AG04450 (cell line): ENCODE measurements around the gene BAX. TPM values are rescaled to one million over a fixed set of nuclear protein-coding genes. Genes with fewer than 3 reads are reported as not detected.

Experiments
- CTCF ChIA-PET: fragments of 300-600, 350-600 bp; formaldehyde crosslinking; extraction: SDS; loops from one replicate; lab custom pipeline; 2022; ENCODE audit warnings: antibody characterized with exemption, inconsistent platforms; lab: Charles Lee
- POLR2A ChIA-PET: fragments of 350-600 bp; formaldehyde crosslinking; extraction: SDS; loops from one replicate; lab custom pipeline; 2021; ENCODE audit warnings: antibody characterized with exemption, inconsistent platforms; lab: Yijun Ruan, JAX
- DNase-seq: peaks from one replicate; pipeline ENCODE4 v3.0.0-alpha.2; 2011; ENCODE audit warnings: low read depth, low spot score
- H3K27ac ChIP-seq: one replicate; pipeline ENCODE4 v1.5.1; 2012; ENCODE audit warnings: low read depth, low read length, control low read depth
- H3K27me3 ChIP-seq: one replicate; pipeline ENCODE4 v1.6.0; 2012; ENCODE audit warnings: low read length; ENCODE audit not compliant: control insufficient read depth, insufficient read depth
- H3K4me3 ChIP-seq: 2 replicates; pipeline ENCODE4 v1.5.1; 2011; ENCODE audit warnings: mild to moderate bottlenecking, low read depth, low read length, control low read depth
- H3K9me3 ChIP-seq: 2 replicates; pipeline ENCODE4 v1.5.1; 2012; ENCODE audit warnings: low read length; ENCODE audit not compliant: control insufficient read depth, insufficient read depth
- polyA plus RNA-seq: library from polyadenylated mRNA; depleted of rRNA; stranded (reverse); fragments of >200 nt; gene quantifications from 2 replicates; pipeline ENCODE4 v1.2.3, GENCODE V29; 2011
- TF ChIP-seq, protein P1 (sequence below): IDR thresholded peaks from 2 replicates; pipeline ENCODE4 v1.5.1; 2011; ENCODE audit warnings: low read depth, low read length, control low read depth, inconsistent platforms

BAX gene
- polyA plus RNA-seq, 1 experiment: 110 TPM

DNA sequence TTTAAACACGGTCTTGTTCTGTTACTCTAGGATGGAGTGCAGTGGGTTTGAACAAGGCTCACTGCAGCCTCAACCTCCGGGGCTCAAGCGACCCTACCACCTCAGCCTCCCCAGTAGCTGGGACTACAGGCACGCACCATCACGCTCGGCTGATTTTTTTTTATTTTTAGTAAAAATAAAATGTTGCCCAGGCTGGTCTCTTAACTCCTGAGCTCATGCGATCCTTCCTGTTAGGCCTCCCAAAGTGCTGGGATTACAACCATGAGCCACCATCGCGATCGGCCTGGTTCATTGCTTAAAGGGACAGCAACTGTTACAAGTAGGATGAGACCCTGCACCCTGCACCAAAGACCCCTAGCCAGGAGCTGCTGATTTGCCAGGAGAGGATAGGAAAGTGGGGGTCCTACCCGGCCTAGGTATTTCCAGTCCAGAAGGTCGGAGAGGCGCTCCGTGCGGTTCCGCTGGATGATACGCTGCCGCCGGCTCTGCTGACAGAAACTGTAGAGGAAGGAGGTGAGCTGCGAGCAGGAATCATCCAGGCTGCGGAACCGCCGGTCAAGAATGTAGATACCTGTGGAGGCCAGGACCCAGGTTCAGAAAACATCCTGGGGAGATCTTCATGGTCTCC lies 15.6 kb downstream of the BAX start:
- Histone ChIP-seq H3K4me3 (no peak overlapping the region), H3K27me3 (no peaks in the 10 kb centered on the region), H3K9me3 (peaks cover 12% of the 10 kb centered on the region; the same call in 1 of the 2 replicates), H3K27ac (no peak overlapping the region)
- no peak for DNase-seq
- TF ChIP-seq, protein P1, sequence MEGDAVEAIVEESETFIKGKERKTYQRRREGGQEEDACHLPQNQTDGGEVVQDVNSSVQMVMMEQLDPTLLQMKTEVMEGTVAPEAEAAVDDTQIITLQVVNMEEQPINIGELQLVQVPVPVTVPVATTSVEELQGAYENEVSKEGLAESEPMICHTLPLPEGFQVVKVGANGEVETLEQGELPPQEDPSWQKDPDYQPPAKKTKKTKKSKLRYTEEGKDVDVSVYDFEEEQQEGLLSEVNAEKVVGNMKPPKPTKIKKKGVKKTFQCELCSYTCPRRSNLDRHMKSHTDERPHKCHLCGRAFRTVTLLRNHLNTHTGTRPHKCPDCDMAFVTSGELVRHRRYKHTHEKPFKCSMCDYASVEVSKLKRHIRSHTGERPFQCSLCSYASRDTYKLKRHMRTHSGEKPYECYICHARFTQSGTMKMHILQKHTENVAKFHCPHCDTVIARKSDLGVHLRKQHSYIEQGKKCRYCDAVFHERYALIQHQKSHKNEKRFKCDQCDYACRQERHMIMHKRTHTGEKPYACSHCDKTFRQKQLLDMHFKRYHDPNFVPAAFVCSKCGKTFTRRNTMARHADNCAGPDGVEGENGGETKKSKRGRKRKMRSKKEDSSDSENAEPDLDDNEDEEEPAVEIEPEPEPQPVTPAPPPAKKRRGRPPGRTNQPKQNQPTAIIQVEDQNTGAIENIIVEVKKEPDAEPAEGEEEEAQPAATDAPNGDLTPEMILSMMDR: no peak
- ChIA-PET POLR2A (interaction anchor here (0.5 to 2.0 kb wide), 14 partner anchors 9 to 415 kb away, joined by 3 to 13 read pairs (median 6); partner anchors contain the start of genes HSD17B14, NUCB1 and PPP1R15A), CTCF (interaction anchor here (0.5 to 3.2 kb wide), 28 partner anchors 10 to 325 kb away, joined by 3 to 38 read pairs (median 4); partner anchors contain the start of genes BAX, CA11, GYS1 and HSD17B14)

- no peaks in the 10 kb centered on the region for H3K27me3 ChIP-seq
- no peak for DNase-seq
- CTCF ChIA-PET: interaction anchor here (0.5 to 3.2 kb wide), 28 partner anchors 10 to 325 kb away, joined by 3 to 38 read pairs (median 4); partner anchors contain the start of genes BAX, CA11, GYS1 and HSD17B14
- POLR2A ChIA-PET: interaction anchor here (0.5 to 2.0 kb wide), 11 partner anchors 8 to 198 kb away, joined by 3 to 13 read pairs (median 6); partner anchors contain the start of genes HSD17B14, NUCB1 and PPP1R15A
- peaks cover 11% of the 10 kb centered on the region; the same call in 1 of the 2 replicates for H3K9me3 ChIP-seq
- no peak overlapping the region for H3K27ac ChIP-seq
- no peak overlapping the region for H3K4me3 ChIP-seq
- TF ChIP-seq, protein P1: peak; percentile 94
Observed at GRCh38 chr19:48970923-48971395, 16.3 kb downstream of the BAX start.

DNA sequence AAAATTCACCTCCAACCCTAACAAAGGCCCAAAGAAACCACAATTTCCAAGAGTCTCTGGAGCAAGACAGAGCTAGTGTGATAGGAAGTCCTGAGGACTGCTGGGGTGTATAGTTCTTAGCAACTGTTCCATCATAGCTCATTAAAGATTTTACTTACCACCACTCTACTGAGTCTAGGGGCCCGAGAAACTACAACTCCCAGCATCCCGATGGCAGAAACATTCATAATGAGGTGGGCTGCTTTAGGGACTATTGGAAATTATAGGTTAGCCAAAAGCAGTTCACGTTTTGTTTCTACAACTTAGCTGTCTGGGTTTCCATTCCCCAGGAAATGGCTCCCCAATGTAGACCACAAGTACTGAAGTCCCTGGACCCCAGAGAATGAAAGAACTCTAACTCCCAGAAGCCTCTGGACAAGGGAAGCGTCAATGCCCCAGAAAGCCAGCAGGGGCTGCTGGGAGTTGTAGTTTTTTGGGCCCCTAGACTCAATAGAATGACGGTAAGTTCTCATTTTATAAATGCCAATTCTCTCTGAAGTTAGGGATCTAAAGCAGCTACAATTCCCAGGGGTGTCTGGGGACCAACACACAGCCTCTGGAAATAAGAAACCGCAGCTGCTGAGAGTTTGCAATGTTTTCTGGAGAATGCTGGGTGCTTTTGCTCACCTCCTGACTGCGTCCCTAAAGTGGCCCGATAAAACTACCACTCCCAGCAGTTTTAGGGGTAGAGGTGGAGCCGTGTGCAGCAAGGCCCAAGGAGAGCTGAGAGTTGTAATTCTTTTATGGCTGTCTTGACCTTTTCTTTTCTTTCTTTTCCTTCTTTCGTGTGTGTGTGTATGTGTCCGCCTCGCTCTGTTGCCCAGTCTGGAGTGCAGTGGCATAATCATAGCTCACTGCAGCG lies 21.5 kb downstream of the BAX start:
- DNase-seq: no peak
- Histone ChIP-seq H3K4me3 (no peak overlapping the region), H3K27me3 (no peaks in the 10 kb centered on the region), H3K27ac (no peak overlapping the region), H3K9me3 (no peaks in the 10 kb centered on the region; the same call in 1 of the 2 replicates)
- TF ChIP-seq, protein P1: no peak
- ChIA-PET POLR2A (interaction anchor here (0.7 kb wide), 2 partner anchors 14 to 16 kb away, joined by 9 to 11 read pairs; no protein-coding TSS in a partner anchor), CTCF (interaction anchor here (1.3 to 5.9 kb wide), 6 partner anchors 17 to 188 kb away, joined by 3 to 61 read pairs (median 6); partner anchors contain the start of genes GYS1 and RUVBL2)

- DNase-seq: no peak
- TF ChIP-seq, protein P1: no peak
- Histone ChIP-seq H3K9me3 (no peaks in the 10 kb centered on the region; the same call in 1 of the 2 replicates), H3K27ac (no peak overlapping the region), H3K4me3 (no peak overlapping the region), H3K27me3 (no peaks in the 10 kb centered on the region)
- POLR2A ChIA-PET: no interaction called here
- CTCF ChIA-PET: interaction anchor here (1.5 to 5.9 kb wide), 5 partner anchors 16 to 189 kb away, joined by 3 to 61 read pairs (median 9); partner anchors contain the start of genes GYS1 and RUVBL2
Observed at GRCh38 chr19:48977061-48977460, 22.4 kb downstream of the BAX start.
